Testis (tissue), 3 donors: ENCODE data around the gene RPS6KB1. TPM values are rescaled to one million over a fixed set of nuclear protein-coding genes. Genes with fewer than 3 reads are reported as not detected.
A peak's percentile ranks its signal among the peaks of the same experiment; 100 is the strongest.

ENCODE experiments used
- DNase-seq: peaks from one replicate; pipeline ENCODE4 v3.0.0-alpha.2; 2019
- H3K27ac ChIP-seq, 2 donors: fragments of 200-600 bp; sonication (generic); one replicate each; pipeline ENCODE4 v1.5.1; 2019
- H3K27me3 ChIP-seq: fragments of 200-600 bp; sonication (generic); one replicate; pipeline ENCODE4 v1.5.1; 2019
- H3K36me3 ChIP-seq: fragments of 200-600 bp; sonication (generic); one replicate; pipeline ENCODE4 v1.5.1; 2017; ENCODE audit warnings: low read depth; ENCODE audit errors: missing control alignments
- H3K4me1 ChIP-seq: fragments of 200-600 bp; sonication (generic); one replicate; pipeline ENCODE4 v1.5.1; 2019
- H3K4me3 ChIP-seq, 2 donors: fragments of 200-600 bp; sonication (generic); one replicate each; pipeline ENCODE4 v1.5.1; 2017 to 2019
- H3K9me3 ChIP-seq: fragments of 200-600 bp; sonication (generic); one replicate; pipeline ENCODE4 v1.5.1; 2017
- CTCF ChIP-seq, 3 experiments: fragments of 450-650 bp in 2 of 3; fragments of 200-600 bp in 1 of 3; sonication (generic) in 1 of 3; IDR thresholded peaks; one replicate each; pipeline ENCODE4 v1.5.1; 2016 to 2019; ENCODE audit warnings: antibody characterized with exemption in 3 of 3, mild to moderate bottlenecking in 2 of 3, moderate library complexity in 1 of 3
- POLR2A ChIP-seq: fragments of 450-650 bp; IDR thresholded peaks from one replicate; pipeline ENCODE4 v1.6.1; 2017; ENCODE audit warnings: antibody characterized with exemption, mild to moderate bottlenecking, moderate library complexity
- WGBS, 2 donors: methylation state at CpG; one replicate each; pipeline ENCODE4 v1.1.5; 2018; 5-methylcytosine and 5-hydroxymethylcytosine counted together
- intact Hi-C: fragments of 100-400 bp; cut with DNase I; formaldehyde crosslinking; loops from one replicate; pipeline ENCODE4 v1.15.1; 2023; ENCODE audit warnings: low total_unique reads
- polyA plus RNA-seq: library from polyadenylated mRNA; stranded (reverse); fragments of 350-450 nt; fragmentation: Illumina TruSeq; extraction: RNeasy Lipid Tissue Mini Kit (QIAGEN cat#74804); gene quantifications from one replicate; pipeline ENCODE4 v1.2.3, GENCODE V29; 2014; ENCODE audit warnings: low read depth, low replicate concordance; ENCODE audit not compliant: insufficient read depth
- total RNA-seq, 2 donors: library from RNA; depleted of rRNA; stranded (reverse); fragments of >200 nt; gene quantifications; one replicate each; pipeline ENCODE4 v1.2.3, GENCODE V29; 2016

Gene RPS6KB1
- total and polyA plus RNA-seq, 3 donors from 2014 or later: 13.3 to 46.1 (median 44.5) TPM

- TF ChIP-seq POLR2A (no peak), CTCF (IDR thresholded peaks at IDR 0.05) (no peak)
- Histone ChIP-seq H3K27me3 (no peaks in the 10 kb centered on the region), H3K9me3 (no peaks in the 10 kb centered on the region), H3K4me1 (peaks cover 5% of the 10 kb centered on the region), H3K27ac (peak overlapping the region; percentile 45 to 93), H3K4me3 (peak overlapping the region; percentile 80 to 92), H3K36me3 (no peaks in the 10 kb centered on the region)
- 0% methylated on average over 11 of the region's 11 CpGs for WGBS, 2 donors
- intact Hi-C loops: no loop called here
- no peak for DNase-seq
Measured at GRCh38 chr17:59893676-59894100, 767 bp downstream of the RPS6KB1 start.

GRCh38 chr17:59897090-59897489 lies 4.2 kb downstream of the RPS6KB1 start:
- Histone ChIP-seq H3K27ac (no peak overlapping the region), H3K9me3 (no peaks in the 10 kb centered on the region), H3K36me3 (no peaks in the 10 kb centered on the region), H3K4me1 (no peaks in the 10 kb centered on the region), H3K27me3 (no peaks in the 10 kb centered on the region), H3K4me3 (no peak overlapping the region)
- DNase-seq: no peak
- no peak for TF ChIP-seq CTCF (IDR thresholded peaks at IDR 0.05)
- TF ChIP-seq POLR2A: no peak
- WGBS, 2 donors: 87 to 89% methylated on average over 4 of the region's 4 CpGs
- intact Hi-C loops: no loop called here

- Histone ChIP-seq H3K27ac (no peak overlapping the region), H3K9me3 (no peaks in the 10 kb centered on the region), H3K4me3 (no peak overlapping the region), H3K4me1 (no peaks in the 10 kb centered on the region), H3K36me3 (no peaks in the 10 kb centered on the region), H3K27me3 (no peaks in the 10 kb centered on the region)
- WGBS, 2 donors: 85 to 86% methylated on average over 5 of the region's 5 CpGs
- intact Hi-C loops: no loop called here
- no peak for DNase-seq
- TF ChIP-seq POLR2A: no peak
- no peak for TF ChIP-seq CTCF (IDR thresholded peaks at IDR 0.05)
Measured at GRCh38 chr17:59899099-59899498, 6.2 kb downstream of the RPS6KB1 start.

- no peaks in the 10 kb centered on the region for H3K9me3 ChIP-seq
- no peaks in the 10 kb centered on the region for H3K36me3 ChIP-seq
- H3K4me3 ChIP-seq: no peak overlapping the region
- no peak overlapping the region for H3K27ac ChIP-seq
- 94 to 95% methylated on average over 8 of the region's 8 CpGs for WGBS, 2 donors
- no peak for DNase-seq
- intact Hi-C loops: no loop called here
- no peak for TF ChIP-seq CTCF (IDR thresholded peaks at IDR 0.05)
- TF ChIP-seq POLR2A: no peak
- no peaks in the 10 kb centered on the region for H3K27me3 ChIP-seq
- no peaks in the 10 kb centered on the region for H3K4me1 ChIP-seq
Measured at GRCh38 chr17:59901604-59902003, 8.7 kb downstream of the RPS6KB1 start.

GRCh38 chr17:59903455-59903854 lies 10.5 kb downstream of the RPS6KB1 start:
- H3K27ac ChIP-seq: no peak overlapping the region
- H3K36me3 ChIP-seq: no peaks in the 10 kb centered on the region
- H3K9me3 ChIP-seq: no peaks in the 10 kb centered on the region
- WGBS, 2 donors: 81 to 91% methylated on average over 2 of the region's 2 CpGs
- H3K27me3 ChIP-seq: no peaks in the 10 kb centered on the region
- no peak for TF ChIP-seq CTCF (IDR thresholded peaks at IDR 0.05)
- no peak for TF ChIP-seq POLR2A
- intact Hi-C loops: no loop called here
- H3K4me1 ChIP-seq: no peaks in the 10 kb centered on the region
- no peak overlapping the region for H3K4me3 ChIP-seq
- DNase-seq: no peak
